HL-60/S4 (cell line): ENCODE measurements around the gene TTC39C.

Experiments
- in situ Hi-C: fragments of 300-500 bp; cut with MboI; formaldehyde crosslinking; loops from 2 replicates; pipeline ENCODE4 v1.14.3; 2022; ENCODE audit warnings: low sequenced_read_pairs

The TTC39C gene

DNA sequence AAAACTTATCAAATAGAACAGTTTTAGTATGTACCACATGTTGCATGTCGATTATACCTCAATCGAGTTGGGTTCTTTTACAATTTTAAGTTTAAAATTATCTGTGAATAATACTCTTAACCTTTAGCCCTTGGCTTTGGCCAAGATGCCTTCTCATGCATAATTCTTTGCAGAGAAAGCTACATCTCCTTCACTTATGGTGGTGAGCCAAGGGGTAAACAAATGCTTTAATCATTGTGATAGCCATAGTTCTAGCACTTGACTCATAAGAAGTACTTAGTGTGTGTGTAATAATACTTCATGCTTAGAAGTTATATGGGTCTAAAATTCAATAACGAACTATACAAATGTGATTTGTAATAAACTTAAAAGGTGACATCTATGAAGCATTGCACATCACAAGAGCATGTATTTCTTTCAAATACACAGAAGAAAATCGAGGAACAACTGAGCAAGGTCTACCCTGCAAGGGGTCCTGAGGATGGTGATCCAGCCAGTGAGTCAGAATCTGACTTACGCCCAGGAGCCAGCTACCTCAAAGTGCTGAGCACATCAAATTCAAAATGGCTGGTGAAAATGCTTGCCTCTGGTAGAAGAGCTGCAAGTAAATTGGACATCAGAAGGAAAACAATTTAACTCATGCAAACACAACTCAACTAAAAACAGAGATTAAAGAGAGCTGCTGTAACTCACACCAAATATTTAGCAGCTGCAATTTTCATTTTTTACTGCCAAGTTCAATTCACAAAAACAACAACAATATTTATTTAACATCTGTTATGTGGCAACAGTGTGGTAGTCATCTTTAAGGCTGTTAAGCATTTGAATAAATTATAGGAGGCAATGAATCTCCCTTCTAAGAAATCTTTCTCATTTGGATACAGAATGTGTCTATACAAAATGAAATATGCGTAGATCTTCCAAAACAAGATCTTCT is 23.8 kb upstream of the TTC39C start:
- in situ Hi-C loops: no loop called here

GRCh38 chr18:23992089-23992940 is 22.2 kb upstream of the TTC39C start:
- in situ Hi-C loops: no loop called here

DNA sequence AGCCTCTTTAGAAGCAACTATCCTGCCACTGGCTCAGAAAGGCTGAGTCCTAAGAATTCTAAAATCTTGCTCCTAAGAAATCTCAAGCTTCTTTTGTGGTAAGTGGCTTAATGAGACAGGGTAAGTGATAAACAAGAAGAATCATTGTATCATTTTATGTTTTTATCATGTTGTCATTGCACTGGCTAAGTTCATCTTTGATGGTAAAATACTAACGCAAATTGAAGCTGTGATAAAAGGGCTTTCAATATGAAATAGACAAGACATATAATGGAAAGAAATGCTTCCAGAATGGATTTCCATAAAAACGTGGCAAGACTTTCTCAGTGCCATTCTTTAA is 21.6 kb upstream of the TTC39C start:
- in situ Hi-C loops: no loop called here

DNA sequence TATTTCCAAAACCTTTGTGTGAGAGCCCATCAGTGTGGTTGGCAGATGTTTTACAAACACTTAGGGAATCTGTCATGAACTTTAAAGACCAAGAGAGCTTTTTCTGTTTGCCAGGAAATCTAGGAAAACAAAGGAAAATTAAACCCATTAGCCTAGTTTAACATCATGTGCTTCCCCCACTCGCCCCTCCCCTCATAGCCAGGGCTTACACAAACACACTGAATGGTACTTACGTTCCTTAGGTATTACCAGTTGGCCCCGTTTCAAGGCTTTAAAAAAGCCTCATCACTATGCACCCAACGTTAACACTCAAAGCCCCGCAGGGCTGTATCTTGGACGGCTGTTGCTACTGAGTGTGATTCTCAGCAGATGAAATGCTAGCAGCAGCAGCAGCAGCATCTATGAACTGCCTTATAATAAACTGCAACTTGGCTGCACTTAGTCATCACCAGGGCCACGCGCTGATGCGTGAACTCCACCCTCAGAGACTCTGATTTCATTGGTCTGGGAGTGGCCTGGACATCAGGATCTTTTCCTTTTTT is 20.1 kb upstream of the TTC39C start:
- in situ Hi-C loops: no loop called here

- in situ Hi-C loops: no loop called here
These were observed 19.4 kb upstream of the TTC39C start for GRCh38 chr18:23995180-23995579.

GRCh38 chr18:23998018-23998417 is 16.5 kb upstream of the TTC39C start:
- in situ Hi-C loops: no loop called here

- in situ Hi-C loops: no loop called here
These were observed 15.7 kb upstream of the TTC39C start for GRCh38 chr18:23998820-23999219.

DNA sequence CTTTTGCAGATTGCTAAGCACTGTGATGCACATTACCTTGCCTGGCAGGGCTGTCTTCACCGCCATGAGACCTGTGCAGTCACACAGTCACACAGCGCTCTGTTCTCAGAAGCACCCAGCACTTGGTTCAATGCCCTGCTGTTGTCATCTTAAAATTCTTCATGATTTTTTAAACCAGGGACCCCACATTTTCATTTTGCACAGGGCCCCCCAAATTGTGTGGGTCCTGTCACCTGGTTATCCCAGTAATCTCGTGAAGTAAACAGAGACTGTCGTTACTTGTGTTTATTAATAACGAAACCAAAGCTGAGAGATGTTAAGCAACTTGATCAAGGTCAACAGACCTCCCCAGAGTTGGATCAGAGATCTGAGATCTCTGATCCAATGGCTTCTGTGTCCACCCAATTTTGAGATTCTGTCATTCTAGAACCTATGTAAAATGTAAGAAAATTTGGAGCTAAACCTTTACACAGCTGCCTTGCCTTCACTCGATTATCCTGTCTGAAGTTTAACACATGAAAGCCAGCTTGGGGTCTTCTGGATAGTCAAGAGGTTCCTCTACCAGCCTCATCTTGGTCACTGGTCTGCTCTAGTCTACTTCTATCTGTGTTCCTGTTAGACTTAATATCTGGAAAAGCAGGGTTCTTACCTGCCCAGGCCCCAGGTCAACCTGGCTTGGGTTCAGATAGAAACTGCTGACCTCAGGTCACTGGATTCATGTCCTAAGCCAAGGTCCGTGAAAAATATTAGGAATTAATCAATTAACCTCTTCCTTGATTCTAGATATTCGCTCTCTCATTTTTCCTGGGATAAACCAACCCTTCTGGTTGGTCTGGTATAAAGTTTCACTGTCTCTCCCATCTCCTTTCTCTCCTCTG is 13.7 kb upstream of the TTC39C start:
- in situ Hi-C loops: no loop called here

DNA sequence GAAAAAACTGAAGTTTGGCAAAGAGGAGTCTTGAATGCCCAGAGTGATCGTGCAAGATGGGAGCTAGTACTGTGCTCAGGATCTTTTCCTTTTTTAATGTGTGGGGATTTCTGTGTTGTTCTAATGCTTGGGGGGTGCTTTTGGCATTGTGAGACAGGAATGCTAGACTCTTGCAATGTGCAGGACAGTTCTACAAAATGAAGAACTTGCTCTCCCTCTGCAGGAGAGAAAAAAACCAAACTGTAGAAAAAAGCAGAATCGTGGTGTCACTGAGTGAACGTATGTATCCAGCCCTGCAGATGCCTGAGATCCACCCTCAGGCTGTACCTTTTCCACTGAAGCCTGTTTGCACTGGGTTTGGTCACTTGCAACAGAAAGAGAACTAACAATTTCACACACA is 12.1 kb upstream of the TTC39C start:
- in situ Hi-C loops: no loop called here

DNA sequence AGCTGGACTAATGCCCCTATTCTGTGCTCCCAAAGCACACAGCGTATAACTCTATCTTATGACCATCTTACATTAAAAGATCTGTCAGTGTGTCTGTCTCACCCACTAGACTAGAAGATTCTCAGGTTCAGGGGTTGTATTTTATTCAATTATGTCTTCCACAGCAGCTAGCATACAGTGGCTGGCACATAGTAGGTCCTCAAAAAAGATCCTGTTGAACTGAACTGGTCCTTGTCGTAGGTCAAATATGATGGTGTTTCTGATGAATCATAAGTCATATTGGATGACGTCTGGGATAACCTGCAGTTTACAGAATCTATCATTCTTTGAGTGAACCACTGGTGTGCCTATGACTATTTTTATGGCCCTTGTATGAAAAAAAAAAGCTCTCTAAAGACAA is 11.3 kb upstream of the TTC39C start:
- in situ Hi-C loops: no loop called here

GRCh38 chr18:24003903-24004640 is 10.5 kb upstream of the TTC39C start:
- in situ Hi-C loops: no loop called here

DNA sequence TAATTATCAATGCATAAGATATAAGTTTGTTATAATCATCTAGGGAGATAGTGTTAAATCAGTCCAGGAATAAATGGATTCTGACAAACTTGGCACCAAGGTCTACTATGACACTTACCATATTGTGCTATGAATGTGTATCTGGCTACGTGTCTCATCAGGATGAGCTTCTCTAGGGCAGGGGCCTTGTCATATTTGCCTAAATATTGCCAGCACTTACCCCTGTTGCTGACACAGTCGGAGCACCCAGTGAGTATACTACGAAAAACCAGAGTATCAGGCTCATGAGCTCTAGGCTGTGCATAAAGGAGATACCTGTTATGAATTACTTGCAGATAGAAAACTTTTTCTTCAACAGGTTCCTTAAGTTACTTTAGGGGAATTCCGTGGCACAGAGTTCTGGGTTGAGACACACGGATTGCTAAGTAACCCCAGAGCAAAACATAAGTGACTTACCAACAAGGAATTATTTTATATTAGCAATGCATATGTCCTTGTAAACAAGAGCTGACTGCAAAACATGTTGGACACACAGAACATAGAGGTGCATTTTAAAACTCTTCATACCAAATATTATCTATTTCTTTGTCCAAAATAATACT is 7.7 kb upstream of the TTC39C start:
- in situ Hi-C loops: no loop called here

DNA sequence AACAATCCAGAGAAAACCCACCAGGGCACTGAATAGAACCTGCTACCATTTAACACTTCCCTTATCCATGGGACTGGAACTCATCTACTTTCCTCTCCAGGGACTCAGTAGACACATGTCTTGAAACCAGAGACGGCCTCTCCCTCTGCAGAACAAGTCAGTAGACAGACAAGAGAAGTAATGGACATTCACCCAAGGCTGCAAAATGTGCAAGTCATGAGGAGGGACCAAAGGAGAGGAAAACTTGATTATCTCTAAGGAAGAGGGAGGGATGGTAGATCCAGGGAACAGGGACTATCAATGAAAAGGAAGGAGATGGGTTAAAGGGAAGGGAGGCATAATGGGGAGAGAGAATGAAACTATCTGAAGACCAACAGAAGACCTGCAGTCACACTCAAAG is 5.3 kb upstream of the TTC39C start:
- in situ Hi-C loops: no loop called here

GRCh38 chr18:24009651-24010333 is 4.8 kb upstream of the TTC39C start:
- in situ Hi-C loops: no loop called here

- in situ Hi-C loops: no loop called here
These were observed 3.9 kb upstream of the TTC39C start for GRCh38 chr18:24010673-24011072.

GRCh38 chr18:24011123-24011917 is 3.2 kb upstream of the TTC39C start:
- in situ Hi-C loops: no loop called here

DNA sequence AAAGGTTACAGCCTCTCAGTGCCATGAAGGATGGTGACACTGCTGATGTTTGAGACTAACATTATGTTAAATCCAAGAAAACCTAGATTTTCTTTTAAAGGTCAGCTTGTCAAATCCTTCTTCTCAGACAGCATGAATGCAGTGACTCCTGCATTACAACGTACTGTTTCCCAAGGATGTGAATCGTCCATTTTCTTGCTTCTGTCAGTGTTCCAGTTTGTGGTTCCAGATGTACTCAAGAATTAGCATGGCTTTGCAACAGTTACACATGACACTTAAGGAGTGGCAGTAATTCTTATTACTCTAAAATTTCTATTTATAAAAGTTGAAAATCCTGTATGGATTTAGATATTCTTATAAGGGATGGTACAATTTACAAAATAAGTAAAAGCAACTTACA is 1.5 kb upstream of the TTC39C start:
- in situ Hi-C loops: no loop called here

GRCh38 chr18:24014986-24015638 is 558 bp downstream of the TTC39C start:
- in situ Hi-C loops: no loop called here
